HG03196 (cell line): ENCODE measurements around the gene TRABD2A.
"Not testable (repeated sequence)": the region's sequence is repeated elsewhere in the genome, so short reads cannot be mapped to it uniquely, and the experiment has no call there.

Source experiments
- ATAC-seq: cut with Tn5 transposase; IDR thresholded peaks from one replicate; pipeline ENCODE4 v1.9.1; 2021; ENCODE audit not compliant: unreplicated experiment

The TRABD2A gene

GRCh38 chr2:84781942-84782716 lies 98.8 kb downstream of the TRABD2A start:
- no peak for ATAC-seq

- no peak for ATAC-seq
Observed at GRCh38 chr2:84779781-84780180, 101.1 kb downstream of the TRABD2A start.

- no peak for ATAC-seq
Observed at GRCh38 chr2:84778911-84779690, 101.8 kb downstream of the TRABD2A start.

GRCh38 chr2:84776011-84776410 lies 104.9 kb downstream of the TRABD2A start:
- no peak for ATAC-seq

- ATAC-seq, result not testable (repeated sequence)
Observed at GRCh38 chr2:84773562-84773961, 107.3 kb downstream of the TRABD2A start.
